ENCODE measurements around the gene PDE4B. TPM values are rescaled to one million over a fixed set of nuclear protein-coding genes. Genes with fewer than 3 reads are reported as not detected.
A peak's percentile ranks its signal among the peaks of the same experiment; 100 is the strongest.

The PDE4B gene
- polyA plus RNA-seq, 2 of the 4 experiments (the other 2 are of a cell fraction) = 20.2 to 56.8 TPM

- ChIA-PET CTCF (interaction anchor here (4.4 kb wide), 1 partner anchor 19 kb away, joined by 18 read pairs; no protein-coding TSS in a partner anchor), POLR2A (no interaction called here)
- no peak for DNase-seq (ENCODE audit: low read depth in 1 of 2, low spot score in 1 of 2)
- peak overlapping the region; percentile 29; the same call in 1 of the 3 replicates for H3K4me2 ChIP-seq
- FAIRE-seq = no peak
- WGBS (ENCODE audit: missing lambda C conversion rate) = 26% methylated on average over 3 of the region's 3 CpGs
- H3K27ac ChIP-seq = peak overlapping the region in 1 of 2 experiments; percentile 32; a peak in 2 of 6 replicates
- TF ChIP-seq, protein P1, sequence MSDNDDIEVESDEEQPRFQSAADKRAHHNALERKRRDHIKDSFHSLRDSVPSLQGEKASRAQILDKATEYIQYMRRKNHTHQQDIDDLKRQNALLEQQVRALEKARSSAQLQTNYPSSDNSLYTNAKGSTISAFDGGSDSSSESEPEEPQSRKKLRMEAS (IDR thresholded peaks at IDR 0.05) = no peak
- TF ChIP-seq FOXS1 (CRISPR knock-in tag; IDR thresholded peaks at IDR 0.05) (no peak), HDAC2 (IDR thresholded peaks at IDR 0.05) (no peak), FOSB (CRISPR knock-in tag; IDR thresholded peaks at IDR 0.05) (no peak), CBX8 (IDR thresholded peaks at IDR 0.05) (no peak), RARB (CRISPR knock-in tag; IDR thresholded peaks at IDR 0.05) (no peak), SMC3 (IDR thresholded peaks at IDR 0.05) (no peak), PBX3 (IDR thresholded peaks at IDR 0.05) (no peak), MAZ (IDR thresholded peaks at IDR 0.05; ENCODE audit: borderline replicate concordance, low read depth, low read length) (no peak), HOXB13 (CRISPR knock-in tag; IDR thresholded peaks at IDR 0.05; ENCODE audit: low read depth) (no peak), EHMT2 (IDR thresholded peaks at IDR 0.05; ENCODE audit: low read depth) (no peak)
- H3K4me1 ChIP-seq = peaks cover 54% of the 10 kb centered on the region
- H3K4me3 ChIP-seq = no peak overlapping the region
- no peak for ATAC-seq
- no peaks in the 10 kb centered on the region for H3K9me3 ChIP-seq
Measured at GRCh38 chr1:66223681-66224080, 431.0 kb downstream of the PDE4B start.

- ChIA-PET CTCF (interaction anchor here (1.4 to 4.2 kb wide), 2 partner anchors 15 to 219 kb away, joined by 3 to 21 read pairs; no protein-coding TSS in a partner anchor), POLR2A (no interaction called here)
- 81% methylated on average over 4 of the region's 4 CpGs for WGBS (ENCODE audit: missing lambda C conversion rate)
Measured at GRCh38 chr1:66226985-66227384, 434.3 kb downstream of the PDE4B start.

DNA sequence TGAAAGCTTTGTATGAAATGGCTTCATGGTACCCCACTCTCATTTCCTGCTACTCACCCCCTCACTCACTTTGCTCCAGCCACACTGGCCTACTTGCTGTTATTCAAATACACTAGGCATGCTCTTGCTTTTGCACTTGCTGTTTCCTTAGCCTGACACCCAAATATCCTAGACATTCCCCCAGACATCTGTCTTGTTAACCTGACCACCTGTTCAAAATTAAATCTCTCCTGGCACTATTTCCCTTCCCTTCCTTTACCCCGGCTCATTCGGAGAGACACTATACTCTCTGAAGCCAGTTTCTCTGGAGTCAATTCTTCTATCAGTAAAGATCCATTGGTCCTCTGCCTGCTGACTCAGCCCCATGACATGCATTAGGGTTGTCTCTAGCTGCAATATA lies 435.3 kb downstream of the PDE4B start:
- H3K4me3 ChIP-seq = no peak overlapping the region
- WGBS (ENCODE audit: missing lambda C conversion rate) = 100% methylated on average over 2 of the region's 2 CpGs
- H3K4me1 ChIP-seq = peaks cover 74% of the 10 kb centered on the region
- CTCF ChIA-PET = interaction anchor here (1.4 to 4.2 kb wide), 2 partner anchors 14 to 218 kb away, joined by 3 to 21 read pairs; no protein-coding TSS in a partner anchor
- no peaks in the 10 kb centered on the region for H3K9me3 ChIP-seq
- H3K4me2 ChIP-seq = no peak overlapping the region
- POLR2A ChIA-PET = no interaction called here
- DNase-seq (ENCODE audit: low read depth in 1 of 2, low spot score in 1 of 2) (no peak), ATAC-seq (no peak), FAIRE-seq (no peak)
- H3K27ac ChIP-seq = peak overlapping the region in 1 of 2 experiments; percentile 58; a peak in 3 of 6 replicates
- TF ChIP-seq RFX5 (IDR thresholded peaks at IDR 0.05) = no peak
- TF ChIP-seq CBX8 (IDR thresholded peaks at IDR 0.05) = no peak
- no peak for TF ChIP-seq HES2 (IDR thresholded peaks at IDR 0.05)
- TF ChIP-seq ZFP36 (IDR thresholded peaks at IDR 0.05; ENCODE audit: borderline replicate concordance, partially characterized antibody) = no peak
- TF ChIP-seq MYC (IDR thresholded peaks at IDR 0.05; ENCODE audit: borderline replicate concordance, low read length) = no peak
- no peak for TF ChIP-seq PHF8 (IDR thresholded peaks at IDR 0.05; ENCODE audit: borderline replicate concordance, low read depth)
- TF ChIP-seq, protein P1 (IDR thresholded peaks at IDR 0.05) = no peak
- TF ChIP-seq SMC3 (IDR thresholded peaks at IDR 0.05) = no peak
- TF ChIP-seq CBX2 (IDR thresholded peaks at IDR 0.05; ENCODE audit: borderline replicate concordance, low read depth) = no peak
- no peak for TF ChIP-seq CHD2 (IDR thresholded peaks at IDR 0.05; ENCODE audit: low read length, partially characterized antibody)
- TF ChIP-seq POLR2AphosphoS2 (conservative IDR thresholded peaks at IDR 0.05; ENCODE audit: low read length) = no peak
- TF ChIP-seq HOXB13 (CRISPR knock-in tag; IDR thresholded peaks at IDR 0.05; ENCODE audit: low read depth) = no peak
- TF ChIP-seq NR3C1 (IDR thresholded peaks at IDR 0.05) = no peak
- TF ChIP-seq PBX3 (IDR thresholded peaks at IDR 0.05) = no peak
- TF ChIP-seq ELK1 (IDR thresholded peaks at IDR 0.05; ENCODE audit: low read depth, low read length) = no peak

More at GRCh38 chr1:66226985-66227384, 434.3 kb downstream of the PDE4B start:
- peak overlapping the region in 1 of 2 experiments; percentile 42; a peak in 2 of 6 replicates for H3K27ac ChIP-seq
- no peak for ATAC-seq
- TF ChIP-seq SMC3 (IDR thresholded peaks at IDR 0.05) = no peak
- TF ChIP-seq RNF2 (IDR thresholded peaks at IDR 0.05; ENCODE audit: borderline replicate concordance, low read depth) = no peak
- no peak for TF ChIP-seq ESRRA (IDR thresholded peaks at IDR 0.05; ENCODE audit: borderline replicate concordance, low read length)
- no peak for TF ChIP-seq PBX3 (IDR thresholded peaks at IDR 0.05)
- TF ChIP-seq, protein P2, sequence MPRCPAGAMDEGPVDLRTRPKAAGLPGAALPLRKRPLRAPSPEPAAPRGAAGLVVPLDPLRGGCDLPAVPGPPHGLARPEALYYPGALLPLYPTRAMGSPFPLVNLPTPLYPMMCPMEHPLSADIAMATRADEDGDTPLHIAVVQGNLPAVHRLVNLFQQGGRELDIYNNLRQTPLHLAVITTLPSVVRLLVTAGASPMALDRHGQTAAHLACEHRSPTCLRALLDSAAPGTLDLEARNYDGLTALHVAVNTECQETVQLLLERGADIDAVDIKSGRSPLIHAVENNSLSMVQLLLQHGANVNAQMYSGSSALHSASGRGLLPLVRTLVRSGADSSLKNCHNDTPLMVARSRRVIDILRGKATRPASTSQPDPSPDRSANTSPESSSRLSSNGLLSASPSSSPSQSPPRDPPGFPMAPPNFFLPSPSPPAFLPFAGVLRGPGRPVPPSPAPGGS (IDR thresholded peaks at IDR 0.05) = no peak
- TF ChIP-seq GATA3 (IDR thresholded peaks at IDR 0.05; ENCODE audit: borderline replicate concordance) = no peak
- no peak for TF ChIP-seq NR3C1 (IDR thresholded peaks at IDR 0.05)
- TF ChIP-seq RARB (CRISPR knock-in tag; IDR thresholded peaks at IDR 0.05) = no peak
- FAIRE-seq = no peak
- peaks cover 68% of the 10 kb centered on the region for H3K4me1 ChIP-seq
- H3K9me3 ChIP-seq = no peaks in the 10 kb centered on the region
- no peak for DNase-seq (ENCODE audit: low read depth in 1 of 2, low spot score in 1 of 2)
- H3K4me3 ChIP-seq = no peak overlapping the region
- H3K4me2 ChIP-seq = no peak overlapping the region

All from A549 (cell line).